Measurements from ENCODE around the gene BCAP31. TPM values are rescaled to one million over a fixed set of nuclear protein-coding genes. Genes with fewer than 3 reads are reported as not detected.

The BCAP31 gene
- total RNA-seq, 1 experiment from 2014 or later, result 432 TPM

DNA sequence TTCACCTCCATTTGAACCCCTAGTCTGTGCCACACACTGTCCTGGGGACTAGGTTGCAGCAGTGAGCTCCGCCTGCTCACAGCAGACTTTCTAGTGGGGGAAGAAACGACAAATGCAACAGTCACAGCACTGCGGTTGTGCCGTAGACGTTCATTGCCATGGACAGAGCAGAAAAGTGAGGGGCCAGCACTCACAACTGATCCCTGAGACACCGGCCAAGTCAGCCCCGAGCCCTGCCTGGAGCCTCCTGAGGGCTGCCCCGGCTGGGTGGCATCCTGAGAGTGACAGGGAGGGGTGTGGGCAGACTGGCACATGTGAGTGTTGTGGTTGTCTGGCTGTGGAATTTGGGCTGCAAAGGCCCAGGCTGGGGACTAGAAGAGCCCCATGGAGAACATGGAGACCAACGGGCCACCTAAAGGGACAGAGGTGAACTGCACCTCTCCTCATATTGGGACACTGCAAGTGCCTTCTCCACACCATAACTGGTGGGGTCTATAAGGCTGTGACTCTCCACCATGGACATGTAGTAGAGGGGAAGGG lies 72.6 kb downstream of the BCAP31 start:
- intact Hi-C loops (cut with micrococcal nuclease; ENCODE audit: unreplicated experiment), result loop anchor here (5.0 kb wide), 1 partner anchor 94 kb away; no protein-coding TSS in a partner anchor
- ChIA-PET CTCF (interaction anchor here (1.1 to 1.4 kb wide), 2 partner anchors 9 to 16 kb away, joined by 3 to 4 read pairs; no protein-coding TSS in a partner anchor), POLR2A (no interaction called here)
- Histone ChIP-seq H3K27me3 (ENCODE audit: control insufficient read depth, insufficient read depth, low read length) (no peaks in the 10 kb centered on the region), H3K36me3 (ENCODE audit: control insufficient read depth, insufficient read depth, low read length) (no peaks in the 10 kb centered on the region), H3K27ac (ENCODE audit: low read length) (no peak overlapping the region), H3K4me3 (ENCODE audit: low read depth in 2 of 2, low read length in 2 of 2) (no peak overlapping the region), H3K4me1 (ENCODE audit: control insufficient read depth, insufficient read depth, low read length) (no peaks in the 10 kb centered on the region), H3K9me3 (ENCODE audit: control insufficient read depth, insufficient read depth, low read depth, low read length) (no peaks in the 10 kb centered on the region)
- in situ Hi-C loops (cut with HindIII; ENCODE audit: low pct_unique_long_range_greater_than_20kb, low sequenced_read_pairs), result no loop called here
- DNase-seq (ENCODE audit: low read depth, low spot score) (no peak), ATAC-seq (peak; percentile 68)
- no TSS peak for BruUV-seq (replicated peaks)
- TF ChIP-seq POLR2AphosphoS5 (IDR thresholded peaks at IDR 0.05; ENCODE audit: low read depth, low read length), result no peak
- TF ChIP-seq SIN3A (IDR thresholded peaks at IDR 0.05; ENCODE audit: borderline replicate concordance, insufficient read depth, low read depth, low read length), result no peak
- TF ChIP-seq TCF7L2 (IDR thresholded peaks at IDR 0.05; ENCODE audit: low read depth, low read length), result no peak
- TF ChIP-seq, protein P1, sequence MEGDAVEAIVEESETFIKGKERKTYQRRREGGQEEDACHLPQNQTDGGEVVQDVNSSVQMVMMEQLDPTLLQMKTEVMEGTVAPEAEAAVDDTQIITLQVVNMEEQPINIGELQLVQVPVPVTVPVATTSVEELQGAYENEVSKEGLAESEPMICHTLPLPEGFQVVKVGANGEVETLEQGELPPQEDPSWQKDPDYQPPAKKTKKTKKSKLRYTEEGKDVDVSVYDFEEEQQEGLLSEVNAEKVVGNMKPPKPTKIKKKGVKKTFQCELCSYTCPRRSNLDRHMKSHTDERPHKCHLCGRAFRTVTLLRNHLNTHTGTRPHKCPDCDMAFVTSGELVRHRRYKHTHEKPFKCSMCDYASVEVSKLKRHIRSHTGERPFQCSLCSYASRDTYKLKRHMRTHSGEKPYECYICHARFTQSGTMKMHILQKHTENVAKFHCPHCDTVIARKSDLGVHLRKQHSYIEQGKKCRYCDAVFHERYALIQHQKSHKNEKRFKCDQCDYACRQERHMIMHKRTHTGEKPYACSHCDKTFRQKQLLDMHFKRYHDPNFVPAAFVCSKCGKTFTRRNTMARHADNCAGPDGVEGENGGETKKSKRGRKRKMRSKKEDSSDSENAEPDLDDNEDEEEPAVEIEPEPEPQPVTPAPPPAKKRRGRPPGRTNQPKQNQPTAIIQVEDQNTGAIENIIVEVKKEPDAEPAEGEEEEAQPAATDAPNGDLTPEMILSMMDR (IDR thresholded peaks at IDR 0.05), result peak; percentile 71

DNA sequence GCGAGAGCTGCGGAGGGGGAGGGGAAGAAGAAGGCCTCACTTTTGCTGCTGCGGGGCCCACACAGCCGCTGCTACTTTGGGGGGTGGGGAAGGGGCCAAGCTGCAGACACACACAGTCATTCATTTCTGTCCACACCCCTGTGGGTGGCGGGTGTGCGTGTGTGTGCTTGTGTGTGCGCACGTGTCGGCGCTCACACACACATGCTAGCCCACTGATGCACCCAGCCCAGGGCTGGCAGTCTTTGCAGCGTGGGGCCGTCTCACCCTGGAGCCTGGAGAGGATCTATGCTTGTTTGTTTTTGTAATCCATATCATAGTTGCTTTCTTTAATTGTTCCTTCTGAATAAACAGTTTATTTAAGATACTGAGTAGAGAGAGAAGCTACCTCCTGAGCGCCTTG lies 73.2 kb downstream of the BCAP31 start:
- TF ChIP-seq SIN3A (IDR thresholded peaks at IDR 0.05; ENCODE audit: borderline replicate concordance, insufficient read depth, low read depth, low read length), result no peak
- no peak for TF ChIP-seq TCF7L2 (IDR thresholded peaks at IDR 0.05; ENCODE audit: low read depth, low read length)
- TF ChIP-seq, protein P2, sequence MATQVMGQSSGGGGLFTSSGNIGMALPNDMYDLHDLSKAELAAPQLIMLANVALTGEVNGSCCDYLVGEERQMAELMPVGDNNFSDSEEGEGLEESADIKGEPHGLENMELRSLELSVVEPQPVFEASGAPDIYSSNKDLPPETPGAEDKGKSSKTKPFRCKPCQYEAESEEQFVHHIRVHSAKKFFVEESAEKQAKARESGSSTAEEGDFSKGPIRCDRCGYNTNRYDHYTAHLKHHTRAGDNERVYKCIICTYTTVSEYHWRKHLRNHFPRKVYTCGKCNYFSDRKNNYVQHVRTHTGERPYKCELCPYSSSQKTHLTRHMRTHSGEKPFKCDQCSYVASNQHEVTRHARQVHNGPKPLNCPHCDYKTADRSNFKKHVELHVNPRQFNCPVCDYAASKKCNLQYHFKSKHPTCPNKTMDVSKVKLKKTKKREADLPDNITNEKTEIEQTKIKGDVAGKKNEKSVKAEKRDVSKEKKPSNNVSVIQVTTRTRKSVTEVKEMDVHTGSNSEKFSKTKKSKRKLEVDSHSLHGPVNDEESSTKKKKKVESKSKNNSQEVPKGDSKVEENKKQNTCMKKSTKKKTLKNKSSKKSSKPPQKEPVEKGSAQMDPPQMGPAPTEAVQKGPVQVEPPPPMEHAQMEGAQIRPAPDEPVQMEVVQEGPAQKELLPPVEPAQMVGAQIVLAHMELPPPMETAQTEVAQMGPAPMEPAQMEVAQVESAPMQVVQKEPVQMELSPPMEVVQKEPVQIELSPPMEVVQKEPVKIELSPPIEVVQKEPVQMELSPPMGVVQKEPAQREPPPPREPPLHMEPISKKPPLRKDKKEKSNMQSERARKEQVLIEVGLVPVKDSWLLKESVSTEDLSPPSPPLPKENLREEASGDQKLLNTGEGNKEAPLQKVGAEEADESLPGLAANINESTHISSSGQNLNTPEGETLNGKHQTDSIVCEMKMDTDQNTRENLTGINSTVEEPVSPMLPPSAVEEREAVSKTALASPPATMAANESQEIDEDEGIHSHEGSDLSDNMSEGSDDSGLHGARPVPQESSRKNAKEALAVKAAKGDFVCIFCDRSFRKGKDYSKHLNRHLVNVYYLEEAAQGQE (IDR thresholded peaks at IDR 0.05; ENCODE audit: insufficient read depth in 1 of 2, low read depth in 2 of 2, low read length in 1 of 2), result no peak
- TF ChIP-seq POLR2AphosphoS5 (IDR thresholded peaks at IDR 0.05; ENCODE audit: low read depth, low read length), result no peak
- TF ChIP-seq, protein P1 (IDR thresholded peaks at IDR 0.05), result no peak
- intact Hi-C loops (cut with micrococcal nuclease; ENCODE audit: unreplicated experiment), result loop anchor here (5.0 kb wide), 1 partner anchor 94 kb away; no protein-coding TSS in a partner anchor
- ChIA-PET POLR2A (no interaction called here), CTCF (interaction anchor here (0.7 kb wide), 1 partner anchor 17 kb away, joined by 4 read pairs; no protein-coding TSS in a partner anchor)
- Histone ChIP-seq H3K27me3 (ENCODE audit: control insufficient read depth, insufficient read depth, low read length) (no peaks in the 10 kb centered on the region; the same call in 1 of the 2 replicates), H3K27ac (ENCODE audit: low read length) (no peak overlapping the region), H3K4me1 (ENCODE audit: control insufficient read depth, insufficient read depth, low read length) (no peaks in the 10 kb centered on the region), H3K9me3 (ENCODE audit: control insufficient read depth, insufficient read depth, low read depth, low read length) (no peaks in the 10 kb centered on the region), H3K36me3 (ENCODE audit: control insufficient read depth, insufficient read depth, low read length) (no peaks in the 10 kb centered on the region), H3K4me3 (ENCODE audit: low read depth in 2 of 2, low read length in 2 of 2) (no peak overlapping the region)
- ATAC-seq (no peak), DNase-seq (ENCODE audit: low read depth, low spot score) (no peak)
- no TSS peak for BruUV-seq (replicated peaks)
- in situ Hi-C loops (cut with HindIII; ENCODE audit: low pct_unique_long_range_greater_than_20kb, low sequenced_read_pairs), result no loop called here

Other genes starting within 250 kb of the BCAP31 start
- gene BGN, start 229.4 kb downstream of the BCAP31 start, total RNA-seq (2021; ENCODE audit: unreplicated experiment), result 2.9 TPM
- 0.21 TPM for gene ATP2B3, start 206.7 kb downstream of the BCAP31 start, total RNA-seq (2021; ENCODE audit: unreplicated experiment)
- 42.1 TPM for gene CCNQ, start 125.2 kb downstream of the BCAP31 start, total RNA-seq (2021; ENCODE audit: unreplicated experiment)
- gene DUSP9, start 77.2 kb downstream of the BCAP31 start, total RNA-seq (2021; ENCODE audit: unreplicated experiment), result 7.1 TPM
- gene PNCK, start 50.6 kb downstream of the BCAP31 start, total RNA-seq (2021; ENCODE audit: unreplicated experiment), result 2.3 TPM
- gene SLC6A8, start 36.5 kb downstream of the BCAP31 start, total RNA-seq (2021; ENCODE audit: unreplicated experiment), result 125 TPM
- gene ABCD1, start 469 bp upstream of the BCAP31 start, total RNA-seq (2021; ENCODE audit: unreplicated experiment), result 86.6 TPM
- gene PLXNB3, start 39.9 kb upstream of the BCAP31 start, total RNA-seq (2021; ENCODE audit: unreplicated experiment), result 14.3 TPM
- 1.6 TPM for gene SRPK3, start 56.7 kb upstream of the BCAP31 start, total RNA-seq (2021; ENCODE audit: unreplicated experiment)
- gene IDH3G, start 70.0 kb upstream of the BCAP31 start, total RNA-seq (2021; ENCODE audit: unreplicated experiment), result 89.4 TPM
- gene SSR4, start 70.3 kb upstream of the BCAP31 start, total RNA-seq (2021; ENCODE audit: unreplicated experiment), result 504 TPM
- gene PDZD4, start 106.2 kb upstream of the BCAP31 start, total RNA-seq (2021; ENCODE audit: unreplicated experiment), result 37.2 TPM
- gene L1CAM, start 161.8 kb upstream of the BCAP31 start, total RNA-seq (2021; ENCODE audit: unreplicated experiment), result 819 TPM
- gene AVPR2, start 180.3 kb upstream of the BCAP31 start, total RNA-seq (2021; ENCODE audit: unreplicated experiment), result 10.6 TPM
- 225 TPM for gene ARHGAP4, start 201.9 kb upstream of the BCAP31 start, total RNA-seq (2021; ENCODE audit: unreplicated experiment)
- 246 TPM for gene NAA10, start 210.7 kb upstream of the BCAP31 start, total RNA-seq (2021; ENCODE audit: unreplicated experiment)
- gene RENBP, start 220.3 kb upstream of the BCAP31 start, total RNA-seq (2021; ENCODE audit: unreplicated experiment), result 0.62 TPM
- gene HCFC1, start 247.4 kb upstream of the BCAP31 start, total RNA-seq (2021; ENCODE audit: unreplicated experiment), result 113 TPM
- gene TMEM187, start 248.4 kb upstream of the BCAP31 start, total RNA-seq (2021; ENCODE audit: unreplicated experiment), result 15.7 TPM

Measured in Panc1 (cell line).